Left renal pelvis (tissue), 4 donors: ENCODE measurements around the gene CDKN2B-AS1. TPM values are rescaled to one million over a fixed set of nuclear protein-coding genes. Genes with fewer than 3 reads are reported as not detected.

ENCODE experiments used
- DNase-seq, 4 donors: peaks; one replicate each; pipeline ENCODE4 v3.0.0-alpha.2; 2013; ENCODE audit warnings: low read depth in 4 of 4, low spot score in 3 of 4
- polyA plus RNA-seq, 4 donors: library from polyadenylated mRNA; unstranded; fragments of 120-200 nt; gene quantifications; one replicate each; pipeline ENCODE4 v1.2.1, GENCODE V29; 2013; ENCODE audit not compliant: insufficient read length in 4 of 4

CDKN2B-AS1 gene
- polyA plus RNA-seq, 4 donors = 0.72 TPM; not detected in 3

DNA sequence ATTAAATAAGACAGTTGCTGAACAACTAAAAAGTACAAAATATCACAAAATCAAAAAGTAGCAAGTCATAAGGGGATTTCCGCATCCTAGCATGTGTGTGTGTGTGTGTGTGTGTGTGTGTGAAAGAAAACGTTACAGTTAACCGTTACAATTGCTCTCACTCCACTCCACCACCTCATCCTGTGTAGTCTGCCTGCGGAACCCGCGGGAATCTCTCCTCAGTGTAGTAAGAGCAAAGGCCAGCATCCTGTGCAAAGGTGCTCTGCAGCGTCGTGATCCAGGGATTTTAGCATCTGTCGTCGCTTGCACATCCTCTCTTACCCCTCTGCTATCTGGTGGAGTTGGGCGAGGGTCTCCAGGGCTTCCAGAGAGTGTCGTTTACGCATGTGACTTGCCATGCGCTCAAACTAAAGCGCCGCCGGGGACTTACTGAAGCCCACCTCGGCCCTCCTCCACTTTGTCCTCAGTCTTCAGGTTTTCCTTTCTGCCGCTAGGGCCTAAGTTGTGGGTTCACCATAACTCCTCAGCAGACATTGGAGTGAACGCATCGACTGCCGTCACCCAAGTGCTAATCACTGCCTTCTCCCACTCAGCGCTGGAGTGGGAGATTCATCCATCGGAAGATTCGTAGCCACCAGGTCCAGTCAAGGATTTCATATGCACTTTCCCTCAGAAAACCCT is 10.6 kb downstream of the CDKN2B-AS1 start:
- no peak for DNase-seq

DNA sequence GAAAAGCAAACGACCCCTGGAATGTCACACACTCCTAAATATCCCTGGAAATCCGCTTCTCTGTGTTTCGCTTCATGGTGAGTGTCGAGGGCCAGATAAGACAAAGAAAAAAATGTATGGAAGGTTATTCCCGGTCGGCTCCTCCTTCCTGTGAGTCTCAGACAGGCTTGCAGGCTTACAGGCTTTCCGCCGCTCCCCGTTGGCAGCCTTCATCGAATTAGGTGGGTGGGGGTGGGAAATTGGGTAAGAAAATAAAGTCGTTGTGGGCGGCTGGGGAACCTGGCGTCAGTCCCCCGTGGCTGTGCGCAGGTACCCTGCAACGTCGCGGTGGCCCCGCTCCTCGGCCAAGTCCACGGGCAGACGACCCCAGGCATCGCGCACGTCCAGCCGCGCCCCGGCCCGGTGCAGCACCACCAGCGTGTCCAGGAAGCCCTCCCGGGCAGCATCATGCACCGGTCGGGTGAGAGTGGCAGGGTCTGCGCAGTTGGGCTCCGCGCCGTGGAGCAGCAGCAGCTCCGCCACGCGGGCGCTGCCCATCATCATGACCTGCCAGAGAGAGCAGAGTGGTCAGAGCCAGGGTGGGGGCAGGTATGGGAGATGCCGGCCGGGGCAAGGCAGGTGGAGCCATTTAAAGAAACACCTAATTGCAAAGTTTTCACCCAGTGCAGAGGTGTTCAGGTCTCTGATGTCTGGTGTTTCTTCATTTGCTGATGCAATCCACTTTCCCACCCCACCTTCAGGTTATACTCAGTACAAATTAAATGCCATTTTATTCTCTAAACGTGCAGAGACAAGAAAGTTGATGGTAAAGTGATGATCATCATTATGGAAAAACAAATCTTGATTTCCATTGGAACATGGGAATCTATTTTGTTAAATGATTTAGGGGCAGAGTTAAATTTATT is 11.4 kb downstream of the CDKN2B-AS1 start:
- DNase-seq = no peak

DNA sequence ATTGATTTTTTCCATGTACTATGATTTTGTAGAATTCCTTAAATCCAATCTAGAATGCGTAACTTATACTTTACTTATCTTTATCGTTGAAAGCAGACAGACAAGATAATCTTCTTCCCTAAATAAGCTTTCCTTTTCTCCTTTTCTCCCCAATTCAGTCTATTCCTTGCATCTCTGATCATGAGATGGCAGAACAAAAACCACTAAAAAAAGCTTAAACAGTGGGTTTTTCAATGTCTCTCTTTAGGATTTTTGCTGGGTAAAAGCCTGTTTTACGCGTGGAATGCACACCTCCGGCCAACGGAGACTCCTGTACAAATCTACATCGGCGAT is 13.8 kb downstream of the CDKN2B-AS1 start:
- no peak for DNase-seq

DNA sequence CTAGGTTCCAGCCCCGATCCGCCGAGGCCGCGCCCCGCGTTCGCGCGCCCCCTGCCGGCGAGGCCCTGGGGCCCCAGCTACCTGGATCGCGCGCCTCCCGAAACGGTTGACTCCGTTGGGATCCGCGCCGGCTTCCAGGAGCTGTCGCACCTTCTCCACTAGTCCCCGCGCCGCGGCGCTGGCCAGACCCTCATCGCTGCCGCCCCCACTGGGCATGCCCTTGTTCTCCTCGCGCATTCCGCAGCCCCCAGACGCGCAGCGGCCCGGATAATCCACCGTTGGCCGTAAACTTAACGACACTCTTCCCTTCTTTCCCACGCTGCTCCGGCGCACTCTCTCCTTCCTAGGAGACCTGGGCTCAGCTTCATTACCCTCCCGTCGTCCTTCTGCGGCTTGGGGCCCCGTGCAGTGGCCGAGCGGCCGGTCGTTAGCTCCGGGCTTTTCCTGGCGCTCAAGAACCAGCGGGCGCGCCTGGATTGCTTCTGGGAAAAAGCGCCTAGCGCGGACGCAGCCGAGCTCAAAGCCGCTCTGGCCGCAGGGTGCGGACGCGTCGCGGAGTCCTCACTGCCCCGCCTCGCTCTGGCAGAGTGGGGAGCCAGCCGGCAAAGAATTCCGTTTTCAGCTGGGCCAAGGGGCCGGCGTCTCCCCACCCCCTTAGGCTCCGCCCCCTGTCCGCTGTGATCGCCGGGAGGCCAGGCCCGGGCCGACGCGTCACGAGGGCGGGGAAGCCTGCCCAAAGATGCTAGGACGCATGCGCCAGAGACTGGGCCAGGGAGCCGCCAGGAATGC is 14.3 kb downstream of the CDKN2B-AS1 start, which contains the start of gene CDKN2B:
Gene CDKN2B (minus strand): TSS at position 589 of the 789 bp plus-strand sequence. CDS start 352 bp downstream, at position 237.
- peak in 3 of 4 donors; percentile 63 to 73 (median 66) for DNase-seq

DNA sequence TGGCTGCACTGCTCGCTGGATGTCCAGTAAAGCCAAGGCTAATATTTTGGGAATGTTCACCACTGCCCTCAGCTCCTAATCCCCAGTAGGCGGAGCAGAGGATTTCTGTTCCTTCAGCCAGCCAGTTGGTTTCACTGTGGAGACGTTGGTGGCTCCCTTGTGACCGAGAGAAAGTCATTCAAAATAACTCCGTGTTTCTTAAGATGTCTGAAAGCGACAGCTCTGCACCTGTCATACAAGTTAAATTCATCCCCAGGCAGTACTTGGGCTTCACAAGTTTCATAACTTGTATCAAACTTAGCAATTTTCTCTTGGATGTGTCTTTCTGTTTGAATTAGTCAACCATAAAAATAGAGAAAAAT is 14.9 kb downstream of the CDKN2B-AS1 start:
- DNase-seq = no peak

DNA sequence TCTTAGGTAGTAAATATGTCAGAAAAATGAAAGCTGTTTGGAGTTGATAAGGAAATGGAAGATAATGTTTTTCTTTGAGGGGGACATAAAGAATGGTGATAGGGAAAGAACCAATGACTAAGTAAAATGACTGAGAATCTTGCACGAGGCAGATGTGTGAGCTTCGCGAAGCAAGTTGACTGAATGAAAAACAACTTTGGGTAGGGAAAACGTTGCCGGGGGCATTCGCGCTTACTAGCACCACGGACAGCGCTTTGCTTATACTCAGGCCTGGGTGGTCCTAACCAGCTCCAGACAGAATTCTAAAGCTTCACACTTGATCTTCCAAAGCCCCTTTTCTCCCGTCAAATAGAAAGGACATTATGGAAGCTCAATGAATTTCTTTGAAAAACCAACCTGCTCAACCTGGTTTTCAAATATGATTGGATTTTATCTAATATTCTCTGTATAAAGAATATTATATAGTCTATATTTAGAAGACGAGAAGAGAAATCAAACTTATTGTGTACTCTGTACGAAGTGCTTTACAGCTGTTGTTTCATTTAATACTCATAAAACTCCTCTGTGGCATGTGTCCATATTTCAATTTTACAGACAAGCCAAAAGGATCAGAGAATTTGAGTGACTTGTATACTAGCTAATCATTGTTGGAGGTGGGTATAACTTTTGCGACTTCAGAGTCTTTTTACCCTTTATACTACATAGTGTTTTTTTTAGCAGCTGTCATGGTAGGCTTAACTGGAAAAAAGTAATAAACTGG is 16.5 kb downstream of the CDKN2B-AS1 start:
- DNase-seq = peak in 3 of 4 donors; percentile 26 to 65 (median 42)

DNA sequence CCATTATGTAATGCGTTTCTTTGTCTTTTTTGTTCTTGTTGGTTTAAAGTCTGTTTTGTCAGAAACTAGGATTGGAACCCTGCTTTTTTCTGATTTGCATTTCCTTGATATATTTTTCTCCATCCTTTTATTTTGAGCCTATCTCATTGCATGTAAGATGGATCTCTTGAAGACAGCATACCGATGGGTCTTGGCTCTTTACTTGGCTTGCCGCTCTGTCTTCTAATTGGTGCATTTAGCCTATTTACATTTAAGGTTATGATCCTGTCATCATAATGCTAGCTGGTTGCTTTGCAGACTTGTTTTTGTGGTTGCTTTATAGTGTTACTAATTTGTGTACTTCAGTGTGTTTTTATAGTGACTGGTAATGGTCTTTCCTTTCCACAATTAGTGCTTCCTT is 27.8 kb downstream of the CDKN2B-AS1 start:
- DNase-seq = no peak

DNA sequence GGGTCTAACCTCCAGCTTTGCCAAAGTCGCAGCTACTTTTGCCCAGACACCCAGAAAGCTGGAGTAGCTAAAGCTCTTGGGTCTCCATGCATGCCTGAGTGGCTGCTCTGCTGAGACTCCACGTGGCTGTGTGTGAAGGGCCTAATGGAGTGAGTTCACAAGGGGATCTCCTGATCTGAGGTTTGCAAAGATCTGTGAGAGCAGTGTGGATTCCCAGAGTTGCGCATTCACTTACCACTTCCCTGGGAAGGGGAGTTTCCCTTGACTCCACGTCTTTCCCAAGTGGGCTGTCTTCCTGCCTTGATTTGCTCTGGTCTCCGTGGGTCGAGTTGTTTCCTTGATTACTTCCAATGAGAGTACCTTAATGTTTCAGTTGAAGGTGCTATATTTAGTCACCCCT is 32.1 kb downstream of the CDKN2B-AS1 start:
- DNase-seq = no peak

DNA sequence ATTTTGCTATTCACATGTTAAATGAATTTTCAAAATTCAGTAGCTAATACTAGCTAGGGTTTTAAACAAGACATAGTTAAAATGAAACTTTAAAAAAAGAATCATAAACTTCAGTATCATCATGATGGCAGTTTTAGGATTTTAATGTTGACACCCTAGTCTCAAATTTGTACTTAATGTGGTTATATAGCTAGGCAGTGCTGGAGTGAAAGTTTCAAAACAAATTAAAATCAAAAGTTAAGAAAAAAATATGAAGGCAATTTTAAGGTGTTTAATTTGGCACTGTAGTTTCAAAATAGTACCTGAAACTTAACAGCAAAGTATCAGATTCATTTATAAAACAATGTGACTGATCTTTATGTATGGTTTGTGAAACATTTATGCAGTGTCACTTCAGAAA is 33.8 kb downstream of the CDKN2B-AS1 start:
- DNase-seq = no peak

DNA sequence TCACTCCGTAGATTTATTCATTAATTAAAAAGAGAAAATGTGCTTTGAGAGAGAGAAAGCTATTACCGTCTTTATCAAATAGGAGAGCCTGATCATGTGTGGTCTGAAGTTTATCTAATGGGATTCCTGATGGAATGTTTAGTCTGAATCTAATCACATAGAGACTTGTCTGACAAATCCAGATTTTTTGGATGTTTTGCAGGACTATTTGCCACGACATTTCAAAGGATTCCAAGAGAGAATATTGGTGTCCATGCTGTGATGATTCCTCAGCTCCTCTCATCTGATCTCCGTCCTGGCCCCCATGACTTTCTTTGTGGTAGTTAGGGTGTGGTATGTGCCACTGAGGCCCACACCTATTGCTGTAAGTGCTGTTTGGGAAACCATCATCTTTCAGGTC is 34.6 kb downstream of the CDKN2B-AS1 start:
- no peak for DNase-seq

DNA sequence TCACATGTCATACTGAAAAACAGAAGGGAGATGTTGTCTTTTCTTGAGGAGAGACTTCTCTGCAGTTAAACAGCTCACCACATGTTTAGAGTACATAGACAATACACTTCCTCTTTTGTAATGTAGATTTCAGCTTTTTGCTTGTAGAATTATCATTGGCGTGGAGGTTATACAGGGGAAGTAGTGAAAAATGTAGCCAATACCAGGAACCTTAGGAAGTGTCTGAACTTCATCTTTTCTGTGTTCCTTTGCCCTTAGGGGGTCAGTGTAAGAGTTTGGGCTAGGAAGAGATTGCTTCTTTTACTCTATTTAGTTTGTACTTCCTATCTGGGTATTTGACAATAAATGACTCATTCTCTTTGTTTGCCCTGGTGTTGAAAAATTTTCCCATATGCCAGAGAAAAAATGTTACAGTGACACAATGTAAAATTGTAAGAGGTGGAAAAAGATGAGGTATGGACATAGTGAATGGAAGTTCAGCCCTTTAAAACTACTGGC is 35.6 kb downstream of the CDKN2B-AS1 start:
- no peak for DNase-seq

DNA sequence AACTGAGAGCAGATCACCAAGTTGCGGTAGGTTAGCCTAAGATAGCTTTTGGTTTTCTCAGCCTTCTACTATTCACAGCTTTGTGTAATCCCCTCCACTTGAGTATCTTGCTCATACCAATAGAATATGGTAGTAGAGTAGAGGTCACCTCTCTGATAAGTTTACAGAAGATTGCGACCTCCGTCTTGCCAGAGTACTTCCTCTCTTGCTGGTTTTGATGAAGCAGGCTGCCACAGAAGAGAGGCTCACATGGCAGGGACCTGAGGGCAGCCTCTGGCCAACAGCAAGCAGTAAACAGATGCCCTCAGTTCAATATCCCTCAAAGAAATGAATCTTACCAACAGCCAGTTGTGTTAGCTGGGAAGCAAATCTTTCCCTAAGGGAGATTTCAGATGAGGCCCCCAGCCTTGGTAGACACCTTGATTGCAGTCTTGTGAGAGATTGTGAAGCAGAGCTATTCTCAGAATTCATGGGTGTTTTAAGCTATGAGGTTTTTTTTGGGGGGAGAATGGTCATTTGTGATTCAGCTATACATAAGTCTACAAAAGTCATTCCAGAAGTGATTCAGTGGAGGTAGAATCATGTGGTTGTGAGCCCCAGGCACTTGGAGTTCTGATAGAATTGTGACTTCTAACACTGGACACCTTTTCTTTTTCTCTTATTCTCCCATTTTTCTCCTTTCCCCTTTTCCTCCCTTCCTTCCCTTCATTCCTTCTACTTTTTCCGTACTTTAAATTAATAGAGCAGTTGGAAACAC is 37.2 kb downstream of the CDKN2B-AS1 start:
- no peak for DNase-seq

DNA sequence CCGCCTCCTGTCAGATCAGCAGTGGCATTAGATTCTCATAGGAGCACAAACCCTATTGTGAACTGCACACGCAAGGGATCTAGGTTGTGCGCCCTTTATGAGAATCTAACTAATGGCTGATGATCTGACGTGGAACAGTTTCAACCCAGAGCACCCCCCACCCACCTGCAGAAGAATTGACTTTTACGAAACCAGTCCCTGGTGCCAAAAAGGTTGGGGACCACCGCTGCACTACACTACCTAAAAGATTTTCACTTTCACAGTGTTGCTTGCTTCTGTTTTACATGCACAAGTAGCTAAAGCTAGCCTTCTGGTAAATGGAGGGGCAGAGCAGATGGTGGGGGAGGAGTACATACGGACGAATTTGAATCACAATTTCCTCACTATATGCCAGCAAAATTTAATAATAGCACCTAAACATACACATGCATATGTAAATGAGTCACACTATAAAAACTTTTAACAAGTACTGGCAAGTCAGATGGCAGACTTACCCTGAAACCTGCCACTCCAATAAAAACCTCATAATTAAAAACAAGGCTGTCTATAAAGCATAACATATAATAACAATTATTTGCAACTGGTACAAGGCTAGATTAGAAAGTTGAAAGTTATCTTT is 38.5 kb downstream of the CDKN2B-AS1 start:
- DNase-seq = no peak

DNA sequence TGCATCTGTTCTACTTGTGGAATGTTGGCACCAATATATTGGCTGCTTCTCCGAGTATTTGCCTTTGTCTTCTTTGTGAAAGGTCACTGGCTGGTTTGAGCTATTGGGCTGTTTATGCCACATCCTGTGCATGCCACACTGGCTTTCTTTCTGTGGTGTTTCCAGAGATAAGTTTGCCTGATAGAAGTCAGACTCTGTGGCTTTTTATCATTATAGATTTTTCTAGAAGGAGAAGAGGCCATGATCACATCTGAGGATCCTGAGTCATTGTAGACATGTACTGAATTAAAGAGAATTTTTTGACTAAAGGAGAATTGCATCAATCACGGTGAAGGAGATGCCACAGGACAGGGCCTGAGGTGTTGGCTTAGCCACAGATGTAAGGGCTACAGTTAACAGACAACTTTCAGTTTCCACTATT is 41.0 kb downstream of the CDKN2B-AS1 start:
- DNase-seq = no peak

DNA sequence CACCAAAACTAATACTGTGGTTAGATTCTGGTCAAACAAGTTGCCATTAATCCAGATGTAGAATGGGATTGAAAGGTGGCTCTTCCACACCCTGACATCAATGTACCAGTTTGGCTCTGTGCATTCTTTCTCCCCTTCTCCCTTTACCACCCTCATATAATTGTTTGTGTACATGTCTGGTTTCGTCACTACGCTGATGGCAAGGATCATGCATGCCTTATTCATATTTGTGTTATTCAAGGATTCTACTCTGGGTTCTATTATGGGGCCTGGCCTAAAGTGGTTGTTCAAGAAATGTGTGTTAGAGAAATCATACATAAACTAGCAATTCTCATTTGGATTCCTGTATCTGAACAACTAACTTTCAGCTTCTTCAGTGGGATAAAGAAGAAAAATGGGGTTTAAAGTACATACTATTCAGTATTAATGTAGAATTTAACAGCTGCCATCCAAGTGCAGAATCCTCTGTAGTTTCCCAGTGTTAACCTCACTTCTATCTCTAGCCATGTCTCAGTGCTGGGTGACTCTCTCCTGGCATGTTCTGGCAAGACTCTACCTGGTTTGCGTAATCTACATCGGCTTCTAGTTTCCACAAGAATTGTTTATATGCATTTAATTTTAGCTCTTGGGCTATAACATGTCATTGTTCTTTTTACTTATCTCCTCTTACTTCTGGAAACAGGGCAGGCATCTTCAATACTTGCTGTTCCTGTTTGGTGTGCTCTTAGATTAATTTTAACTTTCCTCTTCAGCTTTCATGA is 42.5 kb downstream of the CDKN2B-AS1 start:
- DNase-seq = no peak

DNA sequence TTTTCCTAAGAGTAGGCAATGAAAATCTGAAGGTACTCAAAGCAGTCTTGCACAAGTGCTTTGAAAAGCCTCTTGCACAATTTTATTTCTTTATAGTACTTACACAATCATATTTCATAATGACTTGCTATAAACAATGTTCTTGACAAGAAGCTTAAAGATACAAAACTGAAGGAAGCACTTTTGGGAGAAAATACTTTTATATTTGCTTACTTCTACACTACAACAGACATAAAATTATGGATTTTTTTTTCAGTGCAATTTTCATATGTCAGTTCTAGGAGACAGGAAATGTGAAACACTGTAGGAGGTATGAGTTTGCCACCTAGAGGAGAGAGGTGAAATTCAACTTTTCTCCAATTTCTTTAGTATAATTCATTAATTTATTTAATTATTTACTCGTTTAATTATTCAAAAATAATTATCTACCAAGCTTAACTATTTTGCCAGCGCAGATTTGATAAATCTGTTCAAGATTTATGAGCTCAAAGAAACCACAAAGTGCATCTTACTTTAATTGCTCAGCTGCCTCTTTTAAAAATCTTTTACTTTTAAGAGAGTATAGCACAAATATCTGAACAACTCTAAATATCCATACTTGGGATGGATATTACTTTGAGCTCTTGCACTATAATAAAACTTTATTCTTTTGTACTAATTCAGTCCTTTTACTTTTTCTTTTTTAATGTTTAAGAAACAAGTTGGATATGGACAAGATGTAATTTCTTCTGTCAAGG is 43.5 kb downstream of the CDKN2B-AS1 start:
- DNase-seq = no peak

DNA sequence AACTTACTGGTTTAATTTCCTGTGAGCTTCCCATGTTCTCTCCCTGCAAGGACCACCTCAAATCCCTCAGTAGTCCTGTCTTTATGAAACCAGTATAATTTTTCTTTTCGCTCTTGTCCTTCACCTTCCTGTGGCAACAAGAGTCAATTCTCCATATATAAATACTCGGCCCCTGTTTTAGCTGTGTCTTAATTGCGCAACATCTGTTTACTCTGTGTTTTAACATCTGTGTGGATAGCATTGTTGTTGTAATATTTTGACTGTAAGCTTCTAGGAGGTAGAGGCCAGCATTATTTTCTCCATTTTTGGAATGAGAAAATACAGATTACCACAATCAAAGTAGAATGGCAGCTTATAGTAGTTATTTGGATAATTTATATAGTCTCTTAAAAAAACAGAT is 44.7 kb downstream of the CDKN2B-AS1 start:
- no peak for DNase-seq

DNA sequence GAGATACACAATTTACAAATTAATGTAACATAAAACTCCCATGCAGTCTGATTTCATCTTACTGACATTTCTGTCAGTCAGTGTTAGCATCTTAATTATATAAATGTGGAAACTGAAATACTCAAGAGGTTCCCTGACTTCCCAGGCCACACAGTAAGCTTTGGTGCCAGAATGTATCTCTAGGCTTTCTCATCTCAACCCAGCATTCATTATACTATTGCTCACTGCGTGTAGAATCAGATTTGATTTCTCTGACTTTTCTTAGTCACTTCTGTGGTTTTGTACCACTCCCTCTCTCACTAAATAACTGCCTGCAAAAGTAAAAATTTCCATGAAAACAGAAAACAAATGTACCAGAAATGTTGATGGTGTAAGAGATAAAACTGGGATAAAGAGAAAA is 46.2 kb downstream of the CDKN2B-AS1 start:
- no peak for DNase-seq
